Activated CD8-positive, alpha-beta memory T cell treated with anti-CD3 and anti-CD28 coated beads for 36 hours (primary cell): ENCODE data around the gene SDCBP2. TPM values are rescaled to one million over a fixed set of nuclear protein-coding genes. Genes with fewer than 3 reads are reported as not detected.

Source experiments
- CTCF ChIA-PET: fragments of 350-600 bp; sonication (Branson Sonifier 250); formaldehyde crosslinking; loops from one replicate; lab custom pipeline; 2021; ENCODE audit warnings: antibody characterized with exemption; lab: Charles Lee
- POLR2A ChIA-PET: fragments of 350-600 bp; sonication (Branson Sonifier 250); formaldehyde crosslinking; loops from one replicate; lab custom pipeline; 2021; ENCODE audit warnings: antibody characterized with exemption; lab: Charles Lee
- total RNA-seq, 2 experiments: library from RNA; stranded (reverse); gene quantifications; one replicate each; pipeline ENCODE4 v1.2.3, GENCODE V29; 2021

SDCBP2 gene
- total RNA-seq, 2 experiments from 2014 or later = 3.3 to 3.4 TPM

DNA sequence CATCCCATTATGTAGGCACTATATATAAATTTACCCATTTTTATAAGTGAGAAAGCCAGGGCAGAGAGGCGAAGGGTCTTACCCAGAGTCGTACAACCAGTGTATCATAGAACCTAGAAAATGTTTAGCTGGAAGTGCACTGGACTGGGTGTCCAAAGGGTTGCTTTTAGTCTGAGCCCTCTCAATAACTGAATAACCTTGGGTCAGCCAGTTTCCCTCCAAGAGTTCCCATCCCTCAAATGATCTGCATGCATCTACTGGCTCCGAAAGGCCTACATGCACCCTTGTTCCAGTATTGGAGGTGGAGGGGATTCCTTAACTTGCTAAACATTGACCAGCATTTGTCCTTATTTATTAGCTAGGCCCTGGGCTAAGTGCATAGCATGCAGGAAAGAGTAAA is 59.1 kb downstream of the SDCBP2 start:
- CTCF ChIA-PET = no interaction called here
- POLR2A ChIA-PET = interaction anchor here (0.6 kb wide), 1 partner anchor 13 kb away, joined by 4 read pairs; no protein-coding TSS in a partner anchor

DNA sequence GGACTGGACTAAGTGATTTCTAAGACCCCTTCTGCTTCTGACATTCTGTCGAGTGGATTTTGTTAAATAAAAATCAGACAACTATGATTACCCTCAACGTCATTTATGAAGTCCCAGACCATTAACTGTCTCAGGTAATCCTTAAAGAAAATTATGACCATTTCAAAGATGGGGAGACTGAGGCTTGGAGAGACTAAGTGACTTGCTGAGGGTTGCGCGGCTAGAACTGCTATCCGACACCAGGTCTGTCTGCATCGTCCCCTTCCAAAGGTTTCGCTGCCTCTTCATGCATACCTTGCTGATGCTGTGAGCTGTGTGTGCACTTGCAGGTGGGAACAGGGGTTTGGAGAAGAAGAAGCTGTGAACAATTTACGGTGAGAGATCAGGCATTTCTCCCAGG is 59.7 kb downstream of the SDCBP2 start:
- CTCF ChIA-PET = no interaction called here

DNA sequence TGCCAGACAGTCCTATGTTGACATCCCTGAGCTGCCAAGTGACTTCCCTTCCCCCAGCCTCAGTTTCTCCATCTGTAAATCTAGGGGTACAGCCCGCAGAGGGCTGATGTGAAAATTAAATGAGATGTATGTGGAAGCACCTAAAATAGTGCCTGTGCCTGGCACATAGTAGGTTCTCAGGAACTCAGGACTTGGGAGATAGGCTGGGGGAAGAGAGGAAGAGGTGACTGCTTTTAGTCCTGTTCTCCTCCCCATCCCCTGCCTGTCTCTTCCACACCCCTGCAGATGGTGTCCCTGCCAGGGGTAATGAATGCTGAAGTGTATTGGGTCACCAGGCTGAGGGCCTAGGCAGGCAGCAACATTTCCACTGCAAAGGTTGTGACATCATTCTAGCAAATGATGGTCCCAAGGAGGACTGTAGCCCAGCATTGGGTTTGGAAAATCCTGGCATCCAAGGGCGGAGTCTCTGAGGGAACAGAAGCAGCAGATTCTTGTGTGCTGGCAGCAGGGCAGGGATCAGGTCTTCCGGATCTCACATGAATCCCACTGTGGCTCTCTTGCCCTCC is 61.0 kb downstream of the SDCBP2 start:
- ChIA-PET CTCF (no interaction called here), POLR2A (no interaction called here)

More for the DNA sequence above, 59.7 kb downstream of the SDCBP2 start:
- POLR2A ChIA-PET = no interaction called here

DNA sequence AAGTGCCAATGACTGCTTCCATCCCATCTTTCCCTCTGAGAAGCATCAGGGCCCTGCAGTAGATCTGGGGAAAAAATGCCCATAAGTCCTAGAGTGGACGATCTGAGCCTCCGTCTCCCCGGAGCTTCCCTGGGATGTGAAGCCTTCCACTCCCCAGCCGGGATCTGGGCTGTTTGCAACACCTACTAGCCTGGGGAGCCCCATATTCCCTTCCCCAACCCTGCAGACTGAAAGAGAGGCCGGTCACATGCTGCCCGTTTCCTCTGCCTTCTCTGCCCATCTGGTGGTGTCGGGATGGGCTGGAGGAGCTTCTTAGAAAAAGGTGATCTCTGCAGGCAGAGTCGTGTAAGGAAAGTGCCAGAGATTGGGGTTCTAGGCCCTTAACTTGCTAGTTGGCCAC is 61.8 kb downstream of the SDCBP2 start:
- ChIA-PET CTCF (interaction anchor here (0.8 to 1.5 kb wide), 3 partner anchors 12 to 18 kb away, joined by 3 to 4 read pairs (median 3); no protein-coding TSS in a partner anchor), POLR2A (interaction anchor here (0.7 kb wide), 2 partner anchors 12 to 112 kb away, joined by 4 to 5 read pairs; no protein-coding TSS in a partner anchor)

DNA sequence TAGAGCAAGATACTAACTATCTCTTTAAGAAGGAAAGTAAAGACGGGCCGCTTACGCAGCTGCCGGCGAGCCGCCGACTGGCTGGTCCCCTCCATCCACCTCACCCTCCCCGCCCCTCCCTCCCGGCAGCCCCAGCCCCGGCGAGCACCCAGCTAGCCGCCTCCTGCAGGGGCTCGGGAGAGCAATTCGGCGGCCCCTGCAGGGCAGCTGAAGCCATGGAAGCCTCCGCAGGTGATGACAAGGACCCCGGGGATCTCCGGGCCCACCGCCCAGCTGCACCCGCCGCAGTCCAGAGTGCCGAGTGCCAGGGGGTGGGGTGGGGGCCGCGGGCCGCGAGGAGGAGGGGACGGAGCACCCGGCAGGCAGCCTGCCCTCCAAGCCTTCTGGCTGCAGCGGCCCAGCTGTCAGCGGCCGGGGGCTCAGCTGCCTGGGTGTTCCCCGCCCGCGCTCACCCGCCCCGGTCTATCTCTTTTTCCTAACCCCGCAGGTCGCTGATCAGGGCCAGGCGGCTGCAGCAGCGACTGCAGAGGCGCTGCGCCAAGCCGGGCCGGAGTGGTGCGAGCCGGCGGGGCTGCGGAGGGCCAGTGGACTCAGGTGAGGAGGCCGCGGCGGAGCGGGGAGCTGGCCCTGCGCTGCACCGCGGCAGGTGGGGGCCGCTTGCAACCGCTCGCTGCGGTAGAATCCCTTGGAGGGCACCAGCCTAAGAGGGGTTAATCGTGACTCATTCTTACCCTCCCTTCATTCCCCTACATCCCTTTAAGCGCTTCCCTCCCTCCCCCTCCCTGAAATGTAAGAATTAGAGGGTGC is 62.6 kb downstream of the SDCBP2 start, which contains the start of gene SNPH:
TSS of gene SNPH (plus strand) at position 128 of the 807 bp plus-strand sequence. CDS start 29,946 bp downstream, outside the sequence.
- CTCF ChIA-PET = interaction anchor here (0.6 to 1.5 kb wide), 5 partner anchors 11 to 202 kb away, joined by 3 to 4 read pairs (median 3); no protein-coding TSS in a partner anchor
- POLR2A ChIA-PET = interaction anchor here (0.6 to 0.7 kb wide), 3 partner anchors 12 to 145 kb away, joined by 4 to 5 read pairs (median 4); no protein-coding TSS in a partner anchor

DNA sequence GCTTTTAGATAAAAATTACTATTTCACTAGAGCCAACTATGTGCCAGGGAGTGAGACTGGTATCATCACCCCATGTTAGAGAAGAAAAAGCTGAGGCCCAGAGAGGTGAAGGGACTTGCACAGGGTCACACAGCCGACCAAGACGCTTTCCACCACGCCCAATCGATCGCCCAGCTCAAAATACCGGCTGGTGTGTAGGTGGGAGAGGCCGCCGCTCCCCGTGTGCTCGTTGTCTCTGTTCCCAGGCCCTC is 63.1 kb downstream of the SDCBP2 start:
- CTCF ChIA-PET = interaction anchor here (0.6 to 1.5 kb wide), 4 partner anchors 15 to 203 kb away, joined by 3 to 4 read pairs (median 3); no protein-coding TSS in a partner anchor
- POLR2A ChIA-PET = interaction anchor here (0.6 kb wide), 1 partner anchor 145 kb away, joined by 4 read pairs; no protein-coding TSS in a partner anchor

DNA sequence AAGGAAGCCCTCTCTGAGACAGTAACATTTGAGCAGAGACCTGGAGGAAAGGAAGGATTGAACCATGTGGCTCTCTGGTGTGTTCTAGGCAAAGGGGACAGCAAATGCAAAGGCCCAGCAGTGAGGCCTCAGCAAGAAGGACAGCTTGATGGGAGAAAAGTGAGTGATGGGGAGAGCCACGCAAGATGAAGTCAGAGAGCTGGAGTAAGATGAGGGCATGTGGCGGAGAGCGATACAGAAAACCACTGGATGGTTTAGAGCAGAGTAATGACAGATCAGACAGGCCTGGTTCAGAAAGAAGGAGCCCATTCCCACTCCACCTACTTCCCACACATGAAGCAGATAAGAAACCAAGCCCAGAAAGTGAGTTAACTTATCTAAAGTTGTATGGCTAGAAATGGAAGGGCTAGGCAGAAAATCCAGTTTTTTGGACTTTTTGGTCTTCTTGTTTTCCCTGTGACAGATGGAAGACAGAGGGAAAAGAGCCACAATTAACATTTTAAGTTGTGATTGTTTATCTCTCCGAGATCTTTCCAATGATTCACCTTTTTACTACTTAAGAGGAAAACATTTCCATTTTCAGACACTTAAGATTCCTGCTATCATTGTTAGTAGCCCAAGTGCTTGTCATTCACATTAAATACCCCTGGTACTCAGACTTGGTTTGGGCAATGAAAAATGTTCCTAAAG is 63.6 kb downstream of the SDCBP2 start:
- POLR2A ChIA-PET = interaction anchor here (0.6 kb wide), 1 partner anchor 144 kb away, joined by 4 read pairs; no protein-coding TSS in a partner anchor

DNA sequence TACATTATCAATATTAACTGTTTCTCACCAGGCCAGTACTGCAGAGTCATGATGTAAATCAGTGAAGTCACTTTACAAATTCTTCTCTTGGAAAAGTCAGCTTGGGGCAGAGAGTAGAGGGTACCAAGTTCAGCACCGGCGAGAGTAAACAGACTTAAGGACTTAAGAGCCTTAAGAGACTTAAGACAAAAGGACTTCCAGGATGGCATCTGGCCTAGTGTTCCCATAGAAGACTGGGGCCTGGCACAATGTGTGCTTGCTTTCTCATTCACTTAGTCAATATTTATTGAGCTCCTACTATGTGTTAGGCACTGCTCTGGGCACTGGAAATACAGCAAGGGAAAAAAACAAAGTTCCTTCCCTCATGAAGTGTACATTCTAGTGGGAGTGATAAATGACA is 64.2 kb downstream of the SDCBP2 start:
- ChIA-PET POLR2A (no interaction called here), CTCF (no interaction called here)

More for the DNA sequence above, 63.6 kb downstream of the SDCBP2 start:
- CTCF ChIA-PET = interaction anchor here (1.2 to 1.5 kb wide), 2 partner anchors 16 to 203 kb away, joined by 3 read pairs; no protein-coding TSS in a partner anchor

DNA sequence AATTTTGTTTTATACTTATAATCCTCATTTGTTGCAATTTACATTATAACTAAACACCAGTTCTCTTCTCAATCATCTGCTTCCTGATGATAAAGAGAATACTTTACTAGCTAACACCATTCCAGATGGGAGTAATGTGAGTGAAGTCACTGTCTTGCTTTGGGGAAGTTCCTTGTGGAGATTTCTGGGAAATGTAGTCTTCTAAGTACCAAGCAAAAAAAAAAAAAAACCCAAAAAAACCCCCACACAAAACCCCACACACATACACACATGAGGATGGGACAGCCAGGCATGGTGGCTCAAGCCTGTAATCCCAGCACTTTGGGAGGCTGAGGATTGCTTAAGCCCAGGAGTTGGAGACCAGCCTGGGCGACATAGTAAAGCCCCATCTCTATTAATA is 65.1 kb downstream of the SDCBP2 start:
- POLR2A ChIA-PET = no interaction called here
- CTCF ChIA-PET = no interaction called here

Other genes with a start within 250 kb of the SDCBP2 start
- 100 to 1,000 TPM; 174 to 178 TPM for gene PSMF1, start 210.5 kb downstream of the SDCBP2 start, total RNA-seq
- gene TMEM74B, start 144.2 kb downstream of the SDCBP2 start, total RNA-seq = under 1 TPM; 0.23 to 0.40 TPM
- not detected for gene C20orf202, start 125.7 kb downstream of the SDCBP2 start, total RNA-seq
- gene RAD21L1, start 103.1 kb downstream of the SDCBP2 start, total RNA-seq = not detected
- 1 to 10 TPM; 1.9 to 2.1 TPM for gene SNPH, start 62.8 kb downstream of the SDCBP2 start, total RNA-seq
- gene FKBP1A, start 63.9 kb upstream of the SDCBP2 start, total RNA-seq = 100 to 1,000 TPM; 300 to 304 TPM
- gene NSFL1C, start 137.7 kb upstream of the SDCBP2 start, total RNA-seq = 10 to 100 TPM; 89.5 to 91.3 TPM
- gene SIRPB2, start 162.3 kb upstream of the SDCBP2 start, total RNA-seq = not detected
- not detected for gene SIRPD, start 228.6 kb upstream of the SDCBP2 start, total RNA-seq